Measurements from ENCODE around the gene NRG3.
"Not testable (repeated sequence)": the region's sequence is repeated elsewhere in the genome, so short reads cannot be mapped to it uniquely, and the experiment has no call there.

NRG3 gene

GRCh38 chr10:82331716-82332115 lies 456.7 kb downstream of the NRG3 start:
- H3K9me3 ChIP-seq (ENCODE audit: control insufficient read depth in 2 of 2, low read length in 2 of 2), result no peaks in the 10 kb centered on the region
- H3K9ac ChIP-seq (ENCODE audit: low read depth in 1 of 2, low read length in 2 of 2), result no peak overlapping the region
- no peaks in the 10 kb centered on the region for H3K4me1 ChIP-seq (ENCODE audit: control insufficient read depth in 2 of 2, insufficient read depth in 2 of 2, low read length in 2 of 2)
- H3K27ac ChIP-seq (ENCODE audit: low read depth in 2 of 2, low read length in 2 of 2), result no peak overlapping the region
- no peaks in the 10 kb centered on the region for H3K36me3 ChIP-seq (ENCODE audit: control insufficient read depth in 2 of 2, insufficient read depth in 2 of 2, low read length in 2 of 2)
- H3K27me3 ChIP-seq (ENCODE audit: control insufficient read depth in 2 of 2, insufficient read depth in 2 of 2, low read length in 2 of 2), result no peaks in the 10 kb centered on the region
- no peak overlapping the region for H3K4me3 ChIP-seq (ENCODE audit: low read length in 2 of 2)

DNA sequence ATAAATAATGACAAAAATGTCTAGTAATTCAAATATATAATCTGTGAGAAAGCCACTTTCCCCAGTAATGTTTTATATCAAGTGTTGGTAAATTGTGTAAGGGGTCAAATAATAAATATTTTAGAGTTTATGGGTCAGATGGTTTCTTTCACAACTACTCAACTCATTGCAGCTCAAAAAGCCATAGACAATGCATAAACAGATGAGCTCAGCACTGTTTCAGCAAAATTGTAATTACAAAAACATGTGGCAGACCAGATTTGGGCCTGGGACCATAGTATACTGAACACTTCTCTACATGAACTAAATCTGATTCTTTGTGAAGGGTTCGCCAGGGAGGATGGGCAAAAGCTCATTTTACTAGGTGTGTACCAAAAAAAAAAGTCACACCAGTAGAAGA lies 460.8 kb downstream of the NRG3 start:
- no peak overlapping the region for H3K27ac ChIP-seq (ENCODE audit: low read depth in 2 of 2, low read length in 2 of 2)
- H3K36me3 ChIP-seq (ENCODE audit: control insufficient read depth in 2 of 2, insufficient read depth in 2 of 2, low read length in 2 of 2), result no peaks in the 10 kb centered on the region
- no peak overlapping the region for H3K9ac ChIP-seq (ENCODE audit: low read depth in 1 of 2, low read length in 2 of 2)
- no peaks in the 10 kb centered on the region for H3K4me1 ChIP-seq (ENCODE audit: control insufficient read depth in 2 of 2, insufficient read depth in 2 of 2, low read length in 2 of 2)
- no peak overlapping the region for H3K4me3 ChIP-seq (ENCODE audit: low read length in 2 of 2)
- no peaks in the 10 kb centered on the region for H3K27me3 ChIP-seq (ENCODE audit: control insufficient read depth in 2 of 2, insufficient read depth in 2 of 2, low read length in 2 of 2)
- no peaks in the 10 kb centered on the region for H3K9me3 ChIP-seq (ENCODE audit: control insufficient read depth in 2 of 2, low read length in 2 of 2)

DNA sequence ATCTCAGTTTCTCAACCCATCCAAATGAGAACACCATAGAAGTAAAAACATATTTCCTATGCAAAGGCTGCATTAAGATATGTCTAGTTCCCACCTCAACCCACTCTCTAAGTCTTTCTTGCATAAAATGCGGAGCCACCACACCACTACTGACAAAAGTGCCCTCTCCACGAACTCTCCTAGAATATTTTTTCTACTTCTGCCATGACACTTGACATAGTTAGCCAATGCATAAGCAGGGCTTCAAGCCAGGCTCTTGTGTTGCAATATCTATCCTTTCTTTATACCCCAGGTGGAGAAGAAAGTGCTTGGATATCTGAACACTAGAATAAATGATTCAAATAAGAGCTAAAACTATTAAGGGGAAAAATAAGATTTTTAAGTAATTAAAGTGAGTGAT lies 465.2 kb downstream of the NRG3 start:
- Histone ChIP-seq H3K36me3 (ENCODE audit: control insufficient read depth in 2 of 2, insufficient read depth in 2 of 2, low read length in 2 of 2) (no peaks in the 10 kb centered on the region), H3K9me3 (ENCODE audit: control insufficient read depth in 2 of 2, low read length in 2 of 2) (no peaks in the 10 kb centered on the region), H3K27ac (ENCODE audit: low read depth in 2 of 2, low read length in 2 of 2) (no peak overlapping the region), H3K9ac (ENCODE audit: low read depth in 1 of 2, low read length in 2 of 2) (no peak overlapping the region), H3K27me3 (ENCODE audit: control insufficient read depth in 2 of 2, insufficient read depth in 2 of 2, low read length in 2 of 2) (no peaks in the 10 kb centered on the region), H3K4me3 (ENCODE audit: low read length in 2 of 2) (no peak overlapping the region), H3K4me1 (ENCODE audit: control insufficient read depth in 2 of 2, insufficient read depth in 2 of 2, low read length in 2 of 2) (no peaks in the 10 kb centered on the region)

- not testable (repeated sequence) for H3K9ac ChIP-seq (ENCODE audit: low read depth in 1 of 2, low read length in 2 of 2); H3K27me3 ChIP-seq (ENCODE audit: control insufficient read depth in 2 of 2, insufficient read depth in 2 of 2, low read length in 2 of 2); H3K9me3 ChIP-seq (ENCODE audit: control insufficient read depth in 2 of 2, low read length in 2 of 2); H3K4me1 ChIP-seq (ENCODE audit: control insufficient read depth in 2 of 2, insufficient read depth in 2 of 2, low read length in 2 of 2); H3K27ac ChIP-seq (ENCODE audit: low read depth in 2 of 2, low read length in 2 of 2); H3K36me3 ChIP-seq (ENCODE audit: control insufficient read depth in 2 of 2, insufficient read depth in 2 of 2, low read length in 2 of 2)
- H3K4me3 ChIP-seq (ENCODE audit: low read length in 2 of 2), result peak overlapping the region in 1 of 2 donors; percentile 38
Observed at GRCh38 chr10:82349590-82349989, 474.6 kb downstream of the NRG3 start.

DNA sequence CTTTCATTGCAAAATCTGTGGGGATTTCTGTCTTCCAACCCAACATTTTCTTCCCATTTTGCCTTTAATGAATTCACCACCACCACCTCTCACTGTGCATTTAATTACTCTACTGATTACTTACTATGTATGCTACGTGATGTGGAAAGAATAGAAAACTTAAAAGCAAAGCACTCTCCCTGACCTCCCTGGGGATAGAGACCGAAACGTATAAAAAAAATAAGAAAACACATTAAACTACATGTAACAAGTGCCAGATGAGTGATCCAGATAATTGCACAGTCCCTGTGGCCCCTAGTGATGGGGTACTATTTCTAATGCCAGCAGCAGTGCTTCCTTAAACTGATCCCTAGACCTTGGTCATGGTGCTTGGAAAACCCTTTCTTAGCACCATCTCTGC lies 478.4 kb downstream of the NRG3 start:
- H3K9me3 ChIP-seq (ENCODE audit: control insufficient read depth in 2 of 2, low read length in 2 of 2), result no peaks in the 10 kb centered on the region
- no peak overlapping the region for H3K9ac ChIP-seq (ENCODE audit: low read depth in 1 of 2, low read length in 2 of 2)
- no peak overlapping the region for H3K27ac ChIP-seq (ENCODE audit: low read depth in 2 of 2, low read length in 2 of 2)
- H3K4me1 ChIP-seq (ENCODE audit: control insufficient read depth in 2 of 2, insufficient read depth in 2 of 2, low read length in 2 of 2), result no peaks in the 10 kb centered on the region
- no peaks in the 10 kb centered on the region for H3K36me3 ChIP-seq (ENCODE audit: control insufficient read depth in 2 of 2, insufficient read depth in 2 of 2, low read length in 2 of 2)
- no peak overlapping the region for H3K4me3 ChIP-seq (ENCODE audit: low read length in 2 of 2)
- H3K27me3 ChIP-seq (ENCODE audit: control insufficient read depth in 2 of 2, insufficient read depth in 2 of 2, low read length in 2 of 2), result no peaks in the 10 kb centered on the region

- Histone ChIP-seq H3K36me3 (ENCODE audit: control insufficient read depth in 2 of 2, insufficient read depth in 2 of 2, low read length in 2 of 2) (no peaks in the 10 kb centered on the region), H3K9ac (ENCODE audit: low read depth in 1 of 2, low read length in 2 of 2) (no peak overlapping the region), H3K4me1 (ENCODE audit: control insufficient read depth in 2 of 2, insufficient read depth in 2 of 2, low read length in 2 of 2) (no peaks in the 10 kb centered on the region), H3K27ac (ENCODE audit: low read depth in 2 of 2, low read length in 2 of 2) (no peak overlapping the region), H3K9me3 (ENCODE audit: control insufficient read depth in 2 of 2, low read length in 2 of 2) (no peaks in the 10 kb centered on the region), H3K4me3 (ENCODE audit: low read length in 2 of 2) (peak overlapping the region; percentile 16 to 35), H3K27me3 (ENCODE audit: control insufficient read depth in 2 of 2, insufficient read depth in 2 of 2, low read length in 2 of 2) (no peaks in the 10 kb centered on the region)
Observed at GRCh38 chr10:82358486-82359099, 483.6 kb downstream of the NRG3 start.

DNA sequence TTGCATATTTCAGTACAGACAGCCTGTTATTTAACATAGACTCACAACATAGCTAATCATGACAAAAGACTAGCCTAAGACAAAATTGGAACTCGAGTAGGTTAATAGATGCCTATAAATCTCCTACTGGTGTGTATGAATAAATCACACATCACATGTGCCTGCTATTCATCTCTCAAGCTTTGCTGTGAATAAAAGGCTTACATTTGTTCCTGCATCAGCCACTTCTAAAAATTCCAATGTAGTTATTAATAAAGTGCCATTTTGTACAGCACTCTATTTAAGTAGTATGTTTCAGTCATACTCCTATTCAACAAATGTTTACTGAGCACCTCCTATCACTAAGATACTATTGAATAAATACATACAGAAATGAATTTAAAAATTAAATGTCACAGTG lies 486.3 kb downstream of the NRG3 start:
- H3K4me3 ChIP-seq (ENCODE audit: low read length in 2 of 2), result no peak overlapping the region
- no peaks in the 10 kb centered on the region for H3K4me1 ChIP-seq (ENCODE audit: control insufficient read depth in 2 of 2, insufficient read depth in 2 of 2, low read length in 2 of 2)
- H3K27me3 ChIP-seq (ENCODE audit: control insufficient read depth in 2 of 2, insufficient read depth in 2 of 2, low read length in 2 of 2), result no peaks in the 10 kb centered on the region
- no peaks in the 10 kb centered on the region for H3K9me3 ChIP-seq (ENCODE audit: control insufficient read depth in 2 of 2, low read length in 2 of 2)
- H3K27ac ChIP-seq (ENCODE audit: low read depth in 2 of 2, low read length in 2 of 2), result no peak overlapping the region
- H3K36me3 ChIP-seq (ENCODE audit: control insufficient read depth in 2 of 2, insufficient read depth in 2 of 2, low read length in 2 of 2), result no peaks in the 10 kb centered on the region
- H3K9ac ChIP-seq (ENCODE audit: low read depth in 1 of 2, low read length in 2 of 2), result no peak overlapping the region

GRCh38 chr10:82377608-82378007 lies 502.6 kb downstream of the NRG3 start:
- H3K4me1 ChIP-seq (ENCODE audit: control insufficient read depth in 2 of 2, insufficient read depth in 2 of 2, low read length in 2 of 2), result no peaks in the 10 kb centered on the region
- H3K4me3 ChIP-seq (ENCODE audit: low read length in 2 of 2), result no peak overlapping the region
- H3K27ac ChIP-seq (ENCODE audit: low read depth in 2 of 2, low read length in 2 of 2), result no peak overlapping the region
- no peaks in the 10 kb centered on the region for H3K9me3 ChIP-seq (ENCODE audit: control insufficient read depth in 2 of 2, low read length in 2 of 2)
- H3K9ac ChIP-seq (ENCODE audit: low read depth in 1 of 2, low read length in 2 of 2), result no peak overlapping the region
- H3K27me3 ChIP-seq (ENCODE audit: control insufficient read depth in 2 of 2, insufficient read depth in 2 of 2, low read length in 2 of 2), result no peaks in the 10 kb centered on the region
- H3K36me3 ChIP-seq (ENCODE audit: control insufficient read depth in 2 of 2, insufficient read depth in 2 of 2, low read length in 2 of 2), result no peaks in the 10 kb centered on the region

DNA sequence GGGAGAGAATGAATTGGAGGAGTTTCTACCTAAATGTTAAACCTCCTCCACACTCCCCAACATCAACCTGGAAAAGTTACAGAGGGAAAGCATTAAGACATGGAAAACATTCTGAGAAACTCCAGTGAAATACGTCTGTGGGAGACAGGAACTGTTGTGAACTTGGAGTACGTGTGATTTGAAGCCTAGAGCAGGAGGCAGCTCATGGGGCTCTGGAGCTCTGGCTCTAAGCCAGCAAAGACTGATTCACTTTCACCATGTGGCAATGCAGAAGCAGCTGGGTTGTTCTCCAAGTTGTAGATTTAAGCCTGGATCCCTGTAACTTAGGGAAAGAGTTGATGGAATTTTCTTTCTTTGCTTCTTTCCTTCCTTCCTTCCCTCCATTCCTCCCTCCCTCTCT lies 503.2 kb downstream of the NRG3 start:
- no peaks in the 10 kb centered on the region for H3K4me1 ChIP-seq (ENCODE audit: control insufficient read depth in 2 of 2, insufficient read depth in 2 of 2, low read length in 2 of 2)
- H3K4me3 ChIP-seq (ENCODE audit: low read length in 2 of 2), result no peak overlapping the region
- H3K9me3 ChIP-seq (ENCODE audit: control insufficient read depth in 2 of 2, low read length in 2 of 2), result no peaks in the 10 kb centered on the region
- H3K36me3 ChIP-seq (ENCODE audit: control insufficient read depth in 2 of 2, insufficient read depth in 2 of 2, low read length in 2 of 2), result no peaks in the 10 kb centered on the region
- H3K27me3 ChIP-seq (ENCODE audit: control insufficient read depth in 2 of 2, insufficient read depth in 2 of 2, low read length in 2 of 2), result no peaks in the 10 kb centered on the region
- H3K9ac ChIP-seq (ENCODE audit: low read depth in 1 of 2, low read length in 2 of 2), result no peak overlapping the region
- no peak overlapping the region for H3K27ac ChIP-seq (ENCODE audit: low read depth in 2 of 2, low read length in 2 of 2)

DNA sequence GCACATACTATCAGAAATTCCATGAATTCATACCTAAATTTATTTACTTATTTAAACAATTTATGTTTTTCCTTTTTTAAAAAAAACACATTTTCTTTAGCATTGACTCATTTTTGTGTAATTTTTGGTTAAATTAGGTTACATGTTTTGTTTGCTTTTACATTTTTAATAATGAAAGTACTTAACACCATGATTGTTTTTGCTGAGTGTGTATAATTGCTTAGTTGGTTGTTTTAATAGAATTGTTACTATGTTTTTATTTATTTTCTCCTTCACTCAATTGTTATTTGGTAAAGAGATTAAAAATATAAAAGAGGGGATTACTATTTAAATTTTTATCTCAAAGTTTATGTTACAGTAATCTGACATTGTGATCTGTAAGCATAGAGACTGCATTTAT lies 508.4 kb downstream of the NRG3 start:
- H3K27me3 ChIP-seq (ENCODE audit: control insufficient read depth in 2 of 2, insufficient read depth in 2 of 2, low read length in 2 of 2), result no peaks in the 10 kb centered on the region
- H3K36me3 ChIP-seq (ENCODE audit: control insufficient read depth in 2 of 2, insufficient read depth in 2 of 2, low read length in 2 of 2), result no peaks in the 10 kb centered on the region
- no peak overlapping the region for H3K27ac ChIP-seq (ENCODE audit: low read depth in 2 of 2, low read length in 2 of 2)
- H3K9me3 ChIP-seq (ENCODE audit: control insufficient read depth in 2 of 2, low read length in 2 of 2), result no peaks in the 10 kb centered on the region
- no peak overlapping the region for H3K9ac ChIP-seq (ENCODE audit: low read depth in 1 of 2, low read length in 2 of 2)
- no peak overlapping the region for H3K4me3 ChIP-seq (ENCODE audit: low read length in 2 of 2)
- H3K4me1 ChIP-seq (ENCODE audit: control insufficient read depth in 2 of 2, insufficient read depth in 2 of 2, low read length in 2 of 2), result no peaks in the 10 kb centered on the region
